Naive B cell (primary cell): ENCODE measurements around the gene SBF2. TPM values are rescaled to one million over a fixed set of nuclear protein-coding genes. Genes with fewer than 3 reads are reported as not detected.
"Not testable (repeated sequence)": the region's sequence is repeated elsewhere in the genome, so short reads cannot be mapped to it uniquely, and the experiment has no call there.

ENCODE experiments used
- ATAC-seq, 2 donors: fragments of 150-1000 bp; cut with Tn5 transposase; 2 replicates each; pipeline ENCODE4 v1.10.0; 2021; ENCODE audit warnings: low read depth in 2 of 2, mild to moderate bottlenecking in 2 of 2, moderate library complexity in 2 of 2
- DNase-seq: peaks from one replicate; pipeline ENCODE4 v3.0.0; 2022
- H3K27ac Mint-ChIP-seq, 6 donors: one replicate each; pipeline ENCODE4 v1.8.0; 2020 to 2022; ENCODE audit warnings: mild to moderate bottlenecking in 6 of 6, mixed read lengths in 6 of 6, moderate library complexity in 5 of 6, inconsistent platforms in 2 of 6
- H3K27me3 Mint-ChIP-seq, 3 donors: one replicate each; pipeline ENCODE4 v1.8.0; 2021 to 2022; ENCODE audit warnings: mixed read lengths in 3 of 3, mild to moderate bottlenecking in 1 of 3
- H3K36me3 Mint-ChIP-seq, 2 donors: one replicate each; pipeline ENCODE4 v1.8.0; 2020 to 2022; ENCODE audit warnings: mixed read lengths in 2 of 2, inconsistent platforms in 1 of 2, mild to moderate bottlenecking in 1 of 2
- H3K4me1 Mint-ChIP-seq, 3 donors: one replicate each; pipeline ENCODE4 v1.8.0; 2020 to 2022; ENCODE audit warnings: mixed read lengths in 3 of 3, inconsistent platforms in 1 of 3, mild to moderate bottlenecking in 1 of 3, moderate library complexity in 1 of 3
- H3K4me3 Mint-ChIP-seq, 8 donors: one replicate each; pipeline ENCODE4 v1.8.0; 2020 to 2022; ENCODE audit warnings: mild to moderate bottlenecking in 8 of 8, mixed read lengths in 8 of 8, moderate library complexity in 8 of 8, inconsistent platforms in 2 of 8
- H3K9me3 Mint-ChIP-seq, 7 donors: one replicate each; pipeline ENCODE4 v1.8.0; 2020 to 2022; ENCODE audit warnings: mixed read lengths in 7 of 7, mild to moderate bottlenecking in 5 of 7, inconsistent platforms in 2 of 7, moderate library complexity in 1 of 7
- polyA plus RNA-seq, 6 donors: library from polyadenylated mRNA; unstranded; fragments of 300-500 nt; fragmentation: Illumina TruSeq; gene quantifications; one replicate each; pipeline ENCODE4 v1.2.3, GENCODE V29; 2021; ENCODE audit warnings: low read depth in 6 of 6

Gene SBF2
- polyA plus RNA-seq, 6 donors from 2014 or later, result 2.4 to 8.5 (median 3.1) TPM

DNA sequence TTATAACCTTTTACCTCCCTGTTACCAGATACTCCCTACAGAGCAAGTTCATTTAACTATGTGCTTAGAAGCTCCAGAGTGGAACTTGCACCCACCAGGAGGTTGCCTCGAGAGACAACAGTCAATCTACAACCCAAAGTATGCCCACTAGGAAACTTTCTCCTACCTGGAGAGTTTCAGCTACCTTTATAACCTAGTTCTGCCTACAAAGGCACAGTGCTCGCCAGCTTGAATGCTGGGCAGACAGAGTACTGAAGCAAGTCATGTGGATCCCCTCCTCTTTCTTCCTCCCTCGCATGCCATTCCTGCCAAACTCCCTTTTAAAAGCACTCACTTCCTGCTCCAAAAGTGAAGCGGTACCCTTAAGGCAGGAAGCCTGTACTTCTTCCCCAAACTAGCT, 371.2 kb downstream of the SBF2 start:
- Mint-ChIP-seq H3K27me3 (no peaks in the 10 kb centered on the region), H3K4me1 (no peaks in the 10 kb centered on the region), H3K36me3 (no peaks in the 10 kb centered on the region), H3K27ac (peak overlapping the region in 1 of 6 donors; percentile 13), H3K4me3 (no peak overlapping the region), H3K9me3 (no peaks in the 10 kb centered on the region)
- DNase-seq, result no peak
- ATAC-seq, result no peak

DNA sequence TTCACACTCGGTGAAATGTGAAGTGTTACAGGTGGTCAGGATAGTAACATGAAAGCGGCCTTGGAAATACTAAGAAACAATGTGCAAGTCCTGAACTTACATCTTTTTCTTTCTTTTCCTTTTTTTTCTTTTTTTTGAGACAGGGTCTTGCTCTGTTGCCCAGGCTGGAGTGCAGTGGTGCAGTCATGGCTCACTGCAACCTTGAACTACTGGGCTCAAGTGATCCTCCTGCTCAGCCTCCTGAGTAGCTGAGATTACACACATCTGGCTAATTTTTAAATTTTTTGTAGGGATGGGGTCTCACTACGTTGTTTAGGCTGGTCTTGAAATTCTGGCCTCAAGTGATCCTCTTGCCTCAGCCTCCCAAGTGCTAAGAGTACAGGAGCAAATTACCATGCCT, 377.5 kb downstream of the SBF2 start:
- ATAC-seq, result no peak
- no peaks in the 10 kb centered on the region for H3K27me3 Mint-ChIP-seq
- H3K4me3 Mint-ChIP-seq, result no peak overlapping the region
- H3K36me3 Mint-ChIP-seq, result peaks cover 0 to 7% of the 10 kb centered on the region in 2 donors
- H3K27ac Mint-ChIP-seq, result no peak overlapping the region
- H3K4me1 Mint-ChIP-seq, result no peaks in the 10 kb centered on the region
- DNase-seq, result no peak
- H3K9me3 Mint-ChIP-seq, result no peaks in the 10 kb centered on the region

DNA sequence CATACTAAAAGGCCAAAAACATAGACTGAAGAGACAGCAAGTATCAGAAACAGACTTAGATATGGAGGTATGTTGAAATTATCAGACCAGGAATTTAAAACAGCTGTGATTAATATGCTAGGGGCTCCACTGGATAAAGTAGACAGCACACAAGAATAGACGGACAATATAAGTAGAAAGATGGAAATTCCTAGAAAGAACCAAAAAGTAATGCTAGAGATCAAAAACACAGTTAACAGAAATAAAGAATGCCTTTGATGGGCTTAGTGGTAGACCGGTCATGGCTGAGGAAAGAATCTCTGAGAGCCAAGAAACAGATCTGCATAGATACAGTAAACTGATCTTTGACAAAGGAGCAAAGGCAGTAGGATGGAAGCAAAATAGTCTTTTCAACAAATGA, 380.0 kb downstream of the SBF2 start:
- DNase-seq, result no peak
- ATAC-seq, result no peak
- Mint-ChIP-seq H3K36me3 (peaks cover 0 to 7% of the 10 kb centered on the region in 2 donors), H3K9me3 (no peaks in the 10 kb centered on the region), H3K4me1 (no peaks in the 10 kb centered on the region), H3K27ac (no peak overlapping the region), H3K27me3 (no peaks in the 10 kb centered on the region), H3K4me3 (no peak overlapping the region)

DNA sequence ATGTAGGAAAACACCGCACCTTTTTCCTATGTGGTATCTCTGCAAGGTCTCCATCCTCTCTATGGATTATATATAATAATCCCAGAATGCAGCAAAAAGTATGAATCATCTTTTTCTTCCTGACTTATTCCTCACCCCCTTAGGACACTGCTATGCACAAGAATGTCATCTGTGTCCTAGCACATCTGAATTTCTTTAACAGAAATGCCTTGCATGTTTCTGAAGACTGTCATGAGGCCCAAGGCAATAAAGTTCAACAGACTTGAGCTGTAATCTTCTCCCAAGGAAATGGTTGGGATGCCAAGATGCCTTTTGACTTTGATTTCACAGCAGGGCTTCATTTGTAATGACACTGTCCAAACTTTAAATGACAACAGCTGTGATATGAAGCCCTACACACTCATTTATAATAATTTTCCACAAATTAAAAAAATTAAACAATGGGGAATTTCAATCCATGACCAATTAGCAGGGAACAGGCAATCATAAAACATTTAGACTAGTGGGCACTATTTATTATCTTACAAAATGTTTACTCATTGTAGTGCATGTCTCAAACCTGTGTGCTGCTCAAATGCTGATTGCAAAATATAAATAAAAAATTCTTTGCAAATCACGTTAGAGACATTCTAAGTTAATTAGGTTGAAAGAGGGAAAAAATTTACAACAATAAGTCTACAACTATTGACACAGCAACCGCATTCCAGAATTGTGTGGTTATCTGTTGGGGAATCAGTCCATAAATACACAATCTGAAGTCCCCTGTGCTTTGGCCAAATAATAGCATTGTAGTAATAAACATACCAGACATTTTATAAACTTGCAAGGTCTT, 387.8 kb downstream of the SBF2 start:
- ATAC-seq (no peak), DNase-seq (no peak)
- Mint-ChIP-seq H3K27me3 (no peaks in the 10 kb centered on the region), H3K27ac (no peak overlapping the region), H3K4me3 (no peak overlapping the region), H3K36me3 (no peaks in the 10 kb centered on the region), H3K4me1 (no peaks in the 10 kb centered on the region), H3K9me3 (no peaks in the 10 kb centered on the region)

DNA sequence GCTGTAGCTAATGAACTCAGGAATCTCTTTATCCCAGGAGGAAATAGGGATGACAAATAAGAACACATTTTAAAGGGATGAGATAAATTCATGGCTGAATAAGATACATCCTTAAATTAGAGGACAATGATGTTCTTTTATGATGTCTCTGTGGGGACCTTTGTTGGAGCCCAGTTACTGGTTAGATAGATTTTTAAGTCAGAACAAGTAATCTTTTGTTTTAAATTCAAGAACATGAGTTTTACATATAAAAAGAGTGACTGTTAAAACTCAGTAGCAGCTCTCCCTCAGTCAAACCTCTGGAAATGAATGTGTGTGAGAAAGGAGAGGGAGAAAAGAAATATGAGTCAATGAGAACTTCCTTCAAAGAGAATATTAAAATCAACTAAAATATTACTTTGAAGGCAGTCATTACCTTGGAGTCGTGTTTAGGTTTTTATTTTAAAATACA, 388.5 kb downstream of the SBF2 start:
- DNase-seq, result no peak
- Mint-ChIP-seq H3K4me1 (no peaks in the 10 kb centered on the region), H3K27me3 (no peaks in the 10 kb centered on the region), H3K4me3 (no peak overlapping the region), H3K9me3 (no peaks in the 10 kb centered on the region), H3K27ac (no peak overlapping the region), H3K36me3 (no peaks in the 10 kb centered on the region)
- no peak for ATAC-seq

DNA sequence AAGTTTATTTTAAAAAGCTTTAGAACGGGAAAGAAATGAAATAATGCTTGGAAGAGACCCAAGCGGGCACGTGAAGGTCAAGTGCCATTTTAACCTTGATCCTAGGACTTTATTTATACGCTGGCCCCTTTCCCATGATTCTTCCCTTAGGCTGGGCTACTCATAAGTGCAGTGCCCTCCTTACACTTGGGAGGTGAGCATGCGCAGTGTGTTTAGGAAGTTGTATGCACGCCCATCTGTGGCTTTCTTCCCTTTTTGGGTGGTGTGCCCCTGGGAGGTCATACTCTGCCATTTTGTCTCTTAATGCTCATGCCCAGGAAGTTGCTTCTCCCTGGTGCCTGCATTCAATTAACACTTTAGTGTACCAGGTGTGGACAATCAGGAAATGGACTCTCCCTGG, 390.4 kb downstream of the SBF2 start:
- no peak overlapping the region for H3K4me3 Mint-ChIP-seq

DNA sequence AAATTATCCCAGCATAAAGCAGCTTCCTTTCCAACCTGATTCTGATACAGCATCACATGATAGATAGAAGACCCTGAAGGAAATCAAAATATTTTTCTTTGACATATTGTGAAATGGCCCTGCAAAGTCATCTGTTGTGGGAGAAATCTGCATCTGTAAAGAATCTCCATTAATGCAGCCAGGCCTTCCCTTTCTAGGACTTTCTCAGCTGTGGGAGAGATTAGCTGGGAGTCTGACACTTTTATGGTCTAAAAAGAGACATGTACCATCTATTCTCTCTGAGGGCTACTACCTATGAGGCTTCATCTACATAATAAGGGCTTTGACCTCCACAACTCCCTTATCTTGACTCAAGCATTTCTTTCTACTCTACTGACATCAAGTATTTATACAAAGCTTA, 392.1 kb downstream of the SBF2 start:
- H3K4me3 Mint-ChIP-seq, result no peak overlapping the region
- DNase-seq (no peak), ATAC-seq (no peak)
- no peak overlapping the region for H3K27ac Mint-ChIP-seq
- peaks cover 0 to 5% (median 0%) of the 10 kb centered on the region in 3 donors for H3K4me1 Mint-ChIP-seq
- no peaks in the 10 kb centered on the region for H3K27me3 Mint-ChIP-seq
- no peaks in the 10 kb centered on the region for H3K36me3 Mint-ChIP-seq
- H3K9me3 Mint-ChIP-seq, result no peaks in the 10 kb centered on the region

More for the DNA sequence above, 390.4 kb downstream of the SBF2 start:
- ATAC-seq, result no peak
- no peak overlapping the region for H3K27ac Mint-ChIP-seq
- no peaks in the 10 kb centered on the region for H3K27me3 Mint-ChIP-seq
- DNase-seq, result no peak
- peaks cover 0 to 5% (median 0%) of the 10 kb centered on the region in 3 donors for H3K4me1 Mint-ChIP-seq
- no peaks in the 10 kb centered on the region for H3K9me3 Mint-ChIP-seq
- no peaks in the 10 kb centered on the region for H3K36me3 Mint-ChIP-seq

DNA sequence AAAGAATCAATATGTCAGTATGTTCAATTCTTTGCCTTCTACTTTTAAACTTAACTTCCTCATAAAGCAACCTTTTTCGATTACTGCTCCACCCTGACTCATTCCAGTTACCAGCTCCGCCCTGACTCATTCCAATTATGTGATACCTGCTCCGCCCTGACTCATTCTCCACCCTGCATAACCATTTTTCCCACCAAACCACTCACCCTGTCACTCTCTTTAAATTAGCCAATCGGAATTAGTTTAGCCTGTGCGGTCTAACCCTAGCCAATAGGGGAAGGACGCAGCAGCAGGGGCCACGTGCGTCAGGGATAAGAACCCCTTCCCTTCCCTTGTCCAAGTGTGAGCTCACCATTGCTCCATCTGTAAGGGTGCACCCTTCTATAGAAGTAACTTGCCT, 393.8 kb downstream of the SBF2 start:
- ATAC-seq, H3K4me1 Mint-ChIP-seq, DNase-seq, H3K9me3 Mint-ChIP-seq, H3K27me3 Mint-ChIP-seq, H3K36me3 Mint-ChIP-seq: not testable (repeated sequence)
- Mint-ChIP-seq H3K27ac (peak overlapping the region in 1 of 6 donors; percentile 59), H3K4me3 (peak overlapping the region in 1 of 8 donors; percentile 4)

DNA sequence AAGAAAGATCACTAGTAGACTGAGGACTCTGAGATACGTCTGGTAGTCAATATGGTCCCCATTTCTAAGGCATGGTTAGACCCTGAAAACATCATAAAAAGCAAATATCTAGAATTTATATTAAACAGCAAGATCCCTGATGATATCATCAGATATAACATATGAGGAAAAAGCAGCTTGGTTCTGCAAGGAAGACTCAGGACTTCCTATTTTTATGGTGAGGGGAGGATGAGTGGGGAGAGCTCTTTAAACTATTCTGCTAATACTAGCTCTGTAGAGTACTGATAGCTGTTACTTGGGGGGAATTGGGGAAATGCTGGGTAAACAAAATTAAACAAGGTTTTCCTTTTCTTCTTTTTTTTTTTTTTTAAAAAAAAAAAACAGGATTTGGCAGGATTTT, 394.3 kb downstream of the SBF2 start:
- H3K4me1 Mint-ChIP-seq, result peaks cover 0 to 5% (median 0%) of the 10 kb centered on the region in 3 donors
- H3K4me3 Mint-ChIP-seq, result no peak overlapping the region
- no peak overlapping the region for H3K27ac Mint-ChIP-seq
- ATAC-seq (no peak), DNase-seq (no peak)
- peaks cover 7 to 10% of the 10 kb centered on the region in 2 donors for H3K36me3 Mint-ChIP-seq
- no peaks in the 10 kb centered on the region for H3K27me3 Mint-ChIP-seq
- H3K9me3 Mint-ChIP-seq, result peaks cover 0 to 5% (median 3%) of the 10 kb centered on the region in 7 donors

DNA sequence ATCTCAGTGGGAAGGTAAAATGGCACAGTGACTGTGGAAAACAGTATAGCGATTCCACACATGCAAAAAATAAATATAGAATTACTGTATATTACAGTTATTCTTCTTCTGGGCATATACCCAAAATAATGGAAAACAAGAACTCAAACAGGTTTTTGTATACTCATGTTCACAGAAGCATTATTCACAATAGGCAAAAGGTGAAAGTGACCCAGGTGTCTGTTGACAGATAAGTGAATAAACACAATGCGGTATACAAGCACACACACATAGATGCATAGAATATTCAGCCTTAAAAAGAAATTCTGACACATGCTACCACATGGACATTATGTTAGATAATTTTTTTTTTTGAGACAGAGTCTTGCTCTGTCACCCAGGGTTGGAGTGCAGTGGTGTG, 397.1 kb downstream of the SBF2 start:
- H3K4me1 Mint-ChIP-seq, result peaks cover 0 to 5% (median 0%) of the 10 kb centered on the region in 3 donors
- no peaks in the 10 kb centered on the region for H3K27me3 Mint-ChIP-seq
- peaks cover 0 to 7% (median 3%) of the 10 kb centered on the region in 7 donors for H3K9me3 Mint-ChIP-seq
- no peak overlapping the region for H3K27ac Mint-ChIP-seq
- H3K36me3 Mint-ChIP-seq, result peaks cover 7 to 10% of the 10 kb centered on the region in 2 donors
- no peak overlapping the region for H3K4me3 Mint-ChIP-seq
- no peak for ATAC-seq
- no peak for DNase-seq

DNA sequence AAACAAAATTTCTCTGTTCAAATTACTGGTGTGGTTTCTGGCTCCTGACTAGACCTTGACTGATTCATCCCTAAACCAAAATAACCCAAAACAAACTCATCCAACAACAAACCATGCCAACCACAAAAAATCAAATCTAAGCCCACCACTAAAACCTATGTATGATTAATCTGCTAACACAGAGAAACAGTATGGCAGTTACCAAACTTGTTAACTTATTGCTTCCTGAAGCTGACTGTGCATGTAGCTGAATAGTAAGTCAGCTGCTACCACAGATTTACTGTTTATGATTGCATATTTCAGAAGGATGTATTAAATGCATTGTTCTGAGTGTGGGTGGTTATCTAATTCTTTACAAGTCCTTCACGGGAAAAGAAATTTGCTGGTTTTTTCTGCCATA, 399.0 kb downstream of the SBF2 start:
- Mint-ChIP-seq H3K27me3 (no peaks in the 10 kb centered on the region), H3K36me3 (peaks cover 7 to 10% of the 10 kb centered on the region in 2 donors), H3K9me3 (peaks cover 0 to 7% (median 3%) of the 10 kb centered on the region in 7 donors), H3K27ac (no peak overlapping the region), H3K4me1 (peaks cover 0 to 3% (median 0%) of the 10 kb centered on the region in 3 donors), H3K4me3 (no peak overlapping the region)
- no peak for DNase-seq
- ATAC-seq, result no peak

DNA sequence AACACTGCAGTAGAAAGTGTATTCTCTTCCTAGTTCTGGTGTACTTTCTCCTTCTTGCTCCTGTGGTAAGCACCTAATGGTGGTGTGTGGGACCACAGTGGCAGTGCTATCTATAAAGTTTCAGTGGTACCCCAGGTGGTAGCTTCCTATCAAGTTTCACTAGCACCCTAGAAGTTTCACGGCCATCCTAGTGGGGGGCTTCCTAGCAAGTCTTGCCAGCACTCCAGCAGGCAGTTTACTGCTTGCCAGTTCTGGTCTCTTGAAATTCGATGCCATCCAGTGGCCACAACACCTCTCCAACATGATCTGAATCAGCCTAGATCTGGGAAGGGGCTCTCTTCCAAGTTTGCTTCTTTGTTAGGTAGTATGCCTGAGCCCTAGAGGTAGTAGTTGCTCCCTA, 400.5 kb downstream of the SBF2 start:
- DNase-seq (no peak), ATAC-seq (no peak)
- Mint-ChIP-seq H3K9me3 (peaks cover 0 to 7% (median 3%) of the 10 kb centered on the region in 7 donors), H3K4me3 (no peak overlapping the region), H3K27ac (peak overlapping the region in 1 of 6 donors; percentile 56), H3K4me1 (peaks cover 0 to 3% (median 0%) of the 10 kb centered on the region in 3 donors), H3K36me3 (peaks cover 7 to 10% of the 10 kb centered on the region in 2 donors), H3K27me3 (no peaks in the 10 kb centered on the region)

DNA sequence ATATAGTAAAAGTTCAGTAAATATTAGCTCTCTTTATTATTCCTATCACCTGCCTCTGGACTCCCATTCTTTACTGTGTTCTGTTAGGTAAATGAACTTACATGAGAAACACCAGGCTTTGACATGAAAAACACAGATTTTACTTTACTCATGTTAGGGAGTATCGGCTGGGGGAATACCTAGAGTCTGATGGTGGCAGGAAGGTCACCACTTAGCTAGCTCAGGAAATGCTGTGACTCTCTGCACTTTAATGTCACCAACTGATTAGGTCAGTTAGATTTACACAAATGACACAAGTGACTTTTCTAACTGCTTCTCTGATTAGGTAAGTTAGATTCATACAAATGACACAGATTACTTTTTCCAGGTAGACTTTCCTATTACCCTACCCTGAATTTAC, 405.1 kb downstream of the SBF2 start:
- ATAC-seq, result no peak
- Mint-ChIP-seq H3K9me3 (no peaks in the 10 kb centered on the region), H3K27ac (no peak overlapping the region), H3K27me3 (no peaks in the 10 kb centered on the region), H3K4me3 (no peak overlapping the region), H3K36me3 (no peaks in the 10 kb centered on the region), H3K4me1 (peaks cover 0 to 3% (median 3%) of the 10 kb centered on the region in 3 donors)
- no peak for DNase-seq

DNA sequence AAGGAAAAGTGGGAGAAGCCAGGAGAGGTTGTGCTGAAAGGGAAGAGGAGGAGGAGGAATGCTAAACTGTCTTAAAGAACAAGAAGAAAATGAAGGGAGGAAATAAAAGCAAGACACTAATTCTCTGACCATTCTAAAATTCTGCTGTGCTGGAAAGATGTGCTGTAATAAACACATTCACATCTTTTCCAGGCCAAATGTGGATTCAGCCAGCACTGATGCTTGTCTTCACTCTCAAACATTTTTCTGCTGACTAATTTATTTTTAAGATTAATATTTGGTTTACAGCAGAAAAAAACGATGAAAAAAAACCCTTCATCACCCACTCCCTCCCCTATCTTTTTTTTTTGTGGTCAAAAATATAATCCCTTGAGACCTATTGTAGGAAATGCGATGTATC, 406.5 kb downstream of the SBF2 start:
- Mint-ChIP-seq H3K27me3 (no peaks in the 10 kb centered on the region), H3K4me1 (peaks cover 0 to 3% (median 3%) of the 10 kb centered on the region in 3 donors), H3K4me3 (no peak overlapping the region), H3K9me3 (no peaks in the 10 kb centered on the region), H3K27ac (peak overlapping the region in 2 of 6 donors; percentile 21 to 83), H3K36me3 (no peaks in the 10 kb centered on the region)
- ATAC-seq, result no peak
- no peak for DNase-seq
